ENCODE data around the gene IL21R. TPM values are rescaled to one million over a fixed set of nuclear protein-coding genes. Genes with fewer than 3 reads are reported as not detected.

Gene IL21R
- total and polyA plus RNA-seq, 3 donors from 2014 or later = 0.31 to 2.3 (median 0.87) TPM

GRCh38 chr16:27383556-27384243 lies 18.3 kb upstream of the IL21R start:
- Histone ChIP-seq H3K36me3 (ENCODE audit: low read depth, missing control alignments) (no peaks in the 10 kb centered on the region), H3K4me1 (no peaks in the 10 kb centered on the region), H3K4me3 (no peak overlapping the region), H3K27me3 (no peaks in the 10 kb centered on the region), H3K9me3 (no peaks in the 10 kb centered on the region), H3K27ac (no peak overlapping the region)
- no peak for DNase-seq
- intact Hi-C loops (cut with DNase I; ENCODE audit: low total_unique reads) = no loop called here
- TF ChIP-seq POLR2A (IDR thresholded peaks at IDR 0.05) (no peak), CTCF (IDR thresholded peaks at IDR 0.05) (no peak)
- WGBS, 2 donors = 70 to 83% methylated on average over 14 to 15 of the region's 15 CpGs

- no peak for DNase-seq
- TF ChIP-seq POLR2A (IDR thresholded peaks at IDR 0.05) = no peak
- TF ChIP-seq CTCF (IDR thresholded peaks at IDR 0.05) = no peak
- WGBS, 2 donors = 78 to 85% methylated on average over 5 of the region's 5 CpGs
- H3K4me1 ChIP-seq = no peaks in the 10 kb centered on the region
- H3K9me3 ChIP-seq = no peaks in the 10 kb centered on the region
- no peak overlapping the region for H3K27ac ChIP-seq
- H3K36me3 ChIP-seq (ENCODE audit: low read depth, missing control alignments) = no peaks in the 10 kb centered on the region
- H3K27me3 ChIP-seq = no peaks in the 10 kb centered on the region
- intact Hi-C loops (cut with DNase I; ENCODE audit: low total_unique reads) = no loop called here
- no peak overlapping the region for H3K4me3 ChIP-seq
These were observed 17.5 kb upstream of the IL21R start for GRCh38 chr16:27384425-27384824.

GRCh38 chr16:27385398-27385797 lies 16.6 kb upstream of the IL21R start:
- no peak overlapping the region for H3K4me3 ChIP-seq
- no peaks in the 10 kb centered on the region for H3K9me3 ChIP-seq
- no peak overlapping the region for H3K27ac ChIP-seq
- TF ChIP-seq POLR2A (IDR thresholded peaks at IDR 0.05) = no peak
- no peak for TF ChIP-seq CTCF (IDR thresholded peaks at IDR 0.05)
- 89% methylated on average over 7 of the region's 7 CpGs for WGBS, 2 donors
- intact Hi-C loops (cut with DNase I; ENCODE audit: low total_unique reads) = no loop called here
- DNase-seq = no peak
- no peaks in the 10 kb centered on the region for H3K27me3 ChIP-seq
- no peaks in the 10 kb centered on the region for H3K36me3 ChIP-seq (ENCODE audit: low read depth, missing control alignments)
- H3K4me1 ChIP-seq = no peaks in the 10 kb centered on the region

GRCh38 chr16:27386674-27387073 lies 15.3 kb upstream of the IL21R start:
- no peak for TF ChIP-seq POLR2A (IDR thresholded peaks at IDR 0.05)
- H3K9me3 ChIP-seq = no peaks in the 10 kb centered on the region
- no peak overlapping the region for H3K4me3 ChIP-seq
- 67 to 79% methylated on average over 4 of the region's 4 CpGs for WGBS, 2 donors
- H3K27me3 ChIP-seq = no peaks in the 10 kb centered on the region
- no peak for DNase-seq
- no peaks in the 10 kb centered on the region for H3K4me1 ChIP-seq
- no peaks in the 10 kb centered on the region for H3K36me3 ChIP-seq (ENCODE audit: low read depth, missing control alignments)
- no peak overlapping the region for H3K27ac ChIP-seq
- intact Hi-C loops (cut with DNase I; ENCODE audit: low total_unique reads) = no loop called here

- DNase-seq = no peak
- Histone ChIP-seq H3K4me1 (no peaks in the 10 kb centered on the region), H3K4me3 (no peak overlapping the region), H3K27ac (no peak overlapping the region), H3K36me3 (ENCODE audit: low read depth, missing control alignments) (no peaks in the 10 kb centered on the region), H3K27me3 (no peaks in the 10 kb centered on the region), H3K9me3 (no peaks in the 10 kb centered on the region)
- intact Hi-C loops (cut with DNase I; ENCODE audit: low total_unique reads) = no loop called here
- WGBS, 2 donors = 71 to 93% methylated on average over 1 of the region's 1 CpG
- TF ChIP-seq CTCF (IDR thresholded peaks at IDR 0.05) = no peak
- TF ChIP-seq POLR2A (IDR thresholded peaks at IDR 0.05) = no peak
These were observed 14.2 kb upstream of the IL21R start for GRCh38 chr16:27387724-27388123.
